HG02759 (cell line): ENCODE results near the gene AKR7A2.
"Not testable (repeated sequence)": the region's sequence is repeated elsewhere in the genome, so short reads cannot be mapped to it uniquely, and the experiment has no call there.

Experiments used
- ATAC-seq: cut with Tn5 transposase; IDR thresholded peaks from one replicate; pipeline ENCODE4 v1.9.1; 2021; ENCODE audit warnings: mild to moderate bottlenecking, moderate library complexity; ENCODE audit not compliant: unreplicated experiment

The AKR7A2 gene

DNA sequence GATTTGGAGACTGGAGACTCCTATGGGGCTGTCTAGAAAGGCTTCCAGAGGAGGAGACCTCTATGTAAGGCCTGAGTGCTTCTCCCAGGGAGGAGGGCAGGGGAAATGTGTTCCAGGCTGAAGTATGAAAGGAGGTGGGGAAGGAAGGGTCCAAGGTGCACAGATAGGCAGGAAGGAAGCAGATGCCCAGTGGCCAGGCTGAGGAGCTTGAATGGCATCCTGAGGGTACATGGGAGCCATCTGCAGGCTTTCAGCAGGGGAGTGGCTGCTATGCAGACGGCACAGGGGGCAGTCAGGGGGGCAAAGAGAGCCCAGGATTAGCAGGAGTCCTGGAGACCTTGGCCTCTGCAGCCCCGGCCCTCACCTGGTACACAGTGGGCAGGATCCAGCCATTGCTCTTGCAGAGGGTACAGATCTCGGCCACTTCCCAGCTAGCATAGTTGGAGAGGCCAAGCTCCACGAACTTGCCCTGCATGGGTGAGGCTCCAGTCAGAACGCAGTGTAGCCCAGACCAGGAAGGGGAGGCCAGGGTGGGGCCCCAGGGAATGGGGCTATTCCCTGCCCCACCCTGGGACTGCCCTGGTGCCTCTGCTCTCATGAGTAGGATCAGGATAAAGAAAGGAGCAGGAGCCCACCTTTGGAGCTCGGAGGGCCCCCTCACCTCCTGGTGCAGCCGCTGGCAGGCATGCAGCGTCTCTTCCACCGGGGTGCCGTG, 4.0 kb downstream of the AKR7A2 start:
- ATAC-seq: no peak

DNA sequence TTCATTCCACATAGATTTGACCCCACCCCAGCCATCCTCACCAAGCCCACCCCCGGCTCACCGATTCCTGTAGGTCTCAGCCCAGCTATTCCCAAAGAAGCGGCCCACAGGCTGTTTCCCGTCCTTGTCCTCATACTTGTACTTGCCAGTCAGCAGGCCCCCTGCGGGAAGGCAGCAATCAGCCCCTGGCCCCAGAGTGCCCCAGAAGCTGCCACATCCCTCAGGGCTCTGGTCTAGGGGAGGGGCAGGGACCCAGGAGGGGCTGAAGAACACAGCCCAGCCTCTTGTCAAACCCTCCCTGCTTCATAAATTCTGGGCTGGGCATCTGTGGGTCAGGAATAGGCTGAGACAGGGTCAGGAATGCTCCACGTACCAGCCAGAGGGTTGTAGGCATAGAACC, 5.0 kb downstream of the AKR7A2 start:
- ATAC-seq: no peak

DNA sequence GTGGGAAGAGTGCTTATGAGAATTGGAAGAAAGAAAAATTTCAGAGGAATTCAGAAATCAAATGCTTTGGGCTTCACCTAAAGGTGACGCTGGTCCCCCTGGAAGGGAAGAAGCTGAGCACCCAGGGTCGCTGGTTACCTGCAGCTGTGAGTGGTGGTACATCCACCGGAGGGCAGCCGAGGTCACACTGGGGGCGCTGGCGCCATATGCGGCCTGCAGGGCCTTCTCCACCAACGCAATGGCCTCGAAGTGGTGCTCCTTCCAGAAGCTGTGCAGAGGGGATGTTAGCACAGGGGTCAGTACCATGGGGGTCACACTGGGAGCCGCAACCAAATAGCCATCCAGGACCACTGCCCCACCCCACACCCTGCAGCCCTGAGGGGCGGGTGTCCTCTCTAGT, 6.1 kb downstream of the AKR7A2 start:
- no peak for ATAC-seq

DNA sequence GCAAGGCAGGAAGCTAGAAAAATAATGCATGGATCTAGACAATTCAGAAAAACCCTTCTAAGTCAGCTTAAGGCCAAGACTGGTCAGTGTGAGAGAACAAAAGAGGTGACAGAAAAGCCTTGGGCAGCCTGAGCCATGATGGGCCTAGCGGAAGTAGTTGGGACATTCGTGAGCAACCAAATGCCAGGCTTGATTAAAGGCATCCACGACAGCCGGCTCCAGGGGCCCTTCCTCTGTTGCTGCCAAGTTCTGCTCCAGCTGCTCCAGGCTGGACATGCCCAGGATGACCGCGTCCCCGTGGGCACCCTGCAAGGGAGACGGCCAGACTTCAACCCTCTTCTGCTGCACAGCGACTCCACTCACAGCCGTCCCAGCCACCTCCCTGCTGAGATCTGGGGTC, 7.9 kb downstream of the AKR7A2 start:
- ATAC-seq: not testable (repeated sequence)

DNA sequence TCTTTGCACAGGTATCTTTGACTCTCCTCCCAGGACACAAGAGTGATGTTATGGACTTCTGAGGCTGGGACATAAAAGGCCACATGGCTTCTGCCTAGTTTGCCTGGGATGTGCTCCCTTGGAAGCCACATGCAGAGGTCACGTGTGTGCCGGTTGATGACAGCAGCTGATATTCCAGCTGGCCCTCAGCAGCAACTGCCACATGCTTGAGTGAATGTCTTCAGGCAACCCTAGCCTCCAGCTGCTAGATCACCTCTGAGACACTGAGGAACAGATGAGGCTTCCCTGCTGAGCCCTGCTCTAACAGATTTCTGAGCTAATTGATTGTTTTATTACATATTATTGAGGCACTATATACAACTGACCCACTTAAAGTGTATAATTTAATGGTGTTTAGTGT, 11.7 kb downstream of the AKR7A2 start:
- no peak for ATAC-seq

DNA sequence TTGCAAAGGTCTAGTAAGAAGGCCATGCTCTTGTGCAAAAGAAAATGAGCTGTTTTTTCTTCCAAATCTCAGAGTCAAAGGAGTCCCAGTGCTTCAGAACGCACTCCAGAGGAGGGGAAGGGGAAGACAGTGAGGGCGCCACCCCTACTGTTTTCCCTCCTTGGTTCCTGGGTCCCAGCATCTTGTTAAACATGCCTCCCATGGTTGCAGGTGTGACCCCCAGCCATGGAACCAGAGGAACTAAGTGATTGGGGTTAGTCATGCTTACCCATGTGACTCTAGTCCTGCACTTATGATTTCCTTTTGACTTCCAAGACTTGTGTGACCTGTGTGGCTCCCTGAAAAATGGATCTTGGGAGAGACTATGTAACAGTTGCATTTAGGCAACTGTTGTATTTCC, 17.3 kb downstream of the AKR7A2 start:
- ATAC-seq: no peak

DNA sequence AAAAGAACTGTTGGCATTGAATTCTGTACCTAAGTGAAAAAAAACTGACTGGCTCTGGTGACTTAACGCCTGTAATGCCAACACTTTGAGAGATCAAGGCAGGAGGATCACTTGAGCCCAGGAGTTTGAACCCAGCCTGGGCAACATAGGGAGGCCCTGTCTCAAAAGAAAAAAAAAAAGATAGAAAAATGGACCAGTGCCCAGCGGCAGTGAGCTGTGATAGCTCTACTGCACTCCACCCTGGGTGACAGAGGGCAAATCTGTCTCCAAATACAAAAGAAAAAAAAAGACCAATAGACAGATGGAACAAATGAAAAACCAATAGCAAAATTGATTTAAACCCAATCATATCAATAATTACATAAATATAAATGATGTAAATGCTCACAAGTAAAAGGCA, 22.7 kb downstream of the AKR7A2 start:
- ATAC-seq: no peak

DNA sequence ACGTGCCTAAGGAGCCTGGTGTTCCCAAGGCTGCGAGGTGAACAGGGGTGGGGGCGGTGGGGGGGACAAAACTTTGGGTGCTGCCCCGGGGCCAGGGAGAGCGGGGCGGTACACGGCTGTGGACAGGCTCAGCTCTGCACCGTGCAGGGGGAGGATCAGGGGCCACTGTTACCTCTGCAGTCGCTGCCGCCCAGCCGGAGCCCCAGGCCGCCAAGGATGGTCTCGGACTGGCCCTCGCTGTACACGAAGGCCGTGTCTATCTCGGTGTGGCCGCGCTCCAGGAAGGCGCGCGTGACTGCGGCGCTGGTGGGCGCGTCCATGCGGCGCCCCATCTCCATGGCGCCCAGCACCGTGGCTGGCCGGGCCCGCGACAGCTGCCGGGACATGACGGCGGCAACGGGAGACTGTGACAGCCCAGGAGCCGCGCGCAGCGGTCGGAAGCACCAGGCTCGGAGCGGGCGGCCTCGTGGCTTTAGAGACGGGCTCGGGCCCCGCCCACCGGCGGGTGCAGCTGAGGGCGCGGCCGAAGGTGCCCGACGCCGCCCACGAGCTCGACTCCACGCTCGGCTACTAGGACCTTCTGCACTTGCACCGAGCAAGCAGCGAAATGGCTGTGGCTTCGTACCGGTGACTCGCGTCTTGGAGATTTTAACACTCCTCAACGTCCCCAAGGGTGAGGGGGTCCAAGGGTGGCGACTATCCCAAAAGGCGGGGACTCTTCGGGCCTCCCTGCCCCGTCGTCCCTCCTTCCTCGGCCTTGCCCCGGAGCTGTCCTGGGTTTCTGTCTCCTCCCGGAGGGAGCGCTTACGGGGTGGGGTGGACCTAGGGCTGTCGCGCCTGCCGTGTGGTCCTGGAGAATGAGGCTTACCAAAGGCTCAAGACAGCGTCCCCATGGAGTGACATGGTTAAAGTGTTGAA, 23.4 kb downstream of the AKR7A2 start, which contains the start of gene AKR7A3:
TSS of gene AKR7A3 (minus strand) at position 447 of the 918 bp plus-strand sequence. CDS start at position 386, 61 bp downstream.
- ATAC-seq: not testable (repeated sequence)

DNA sequence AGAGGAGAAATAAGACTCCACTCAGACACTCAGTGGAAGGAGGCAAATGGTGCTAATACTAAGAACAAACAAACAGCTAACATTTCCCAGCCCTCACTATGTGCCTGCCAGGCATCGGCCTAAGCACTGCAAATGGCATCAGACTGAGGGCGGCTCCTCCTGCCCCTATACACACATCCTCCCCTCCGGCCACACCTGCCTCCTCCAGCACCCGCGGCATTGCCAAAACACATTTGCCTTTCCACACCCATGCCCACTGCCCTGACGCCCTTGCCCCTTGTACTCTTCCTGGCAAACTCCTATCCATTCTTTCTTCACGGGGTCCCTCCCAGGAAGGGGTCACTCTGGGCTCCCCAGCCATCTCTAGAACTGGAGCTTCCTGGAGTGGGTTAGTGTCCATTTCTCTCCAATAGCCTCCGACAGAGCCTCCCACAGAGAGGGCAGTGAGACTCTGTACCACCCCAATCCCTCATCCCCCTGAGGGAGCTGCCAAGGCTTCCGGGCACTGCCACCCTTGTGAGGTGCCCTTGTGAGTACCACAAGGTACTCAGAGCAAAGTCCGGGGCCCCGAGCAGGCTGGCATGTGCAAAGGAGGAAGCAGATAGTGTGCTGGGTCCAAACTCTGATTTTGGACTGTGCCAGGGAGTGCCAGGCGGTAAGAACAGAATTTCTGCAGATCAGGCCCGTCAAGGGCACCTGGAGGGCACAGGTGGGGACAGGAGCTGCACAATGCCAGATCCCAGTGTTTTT, 24.3 kb downstream of the AKR7A2 start:
- no peak for ATAC-seq

DNA sequence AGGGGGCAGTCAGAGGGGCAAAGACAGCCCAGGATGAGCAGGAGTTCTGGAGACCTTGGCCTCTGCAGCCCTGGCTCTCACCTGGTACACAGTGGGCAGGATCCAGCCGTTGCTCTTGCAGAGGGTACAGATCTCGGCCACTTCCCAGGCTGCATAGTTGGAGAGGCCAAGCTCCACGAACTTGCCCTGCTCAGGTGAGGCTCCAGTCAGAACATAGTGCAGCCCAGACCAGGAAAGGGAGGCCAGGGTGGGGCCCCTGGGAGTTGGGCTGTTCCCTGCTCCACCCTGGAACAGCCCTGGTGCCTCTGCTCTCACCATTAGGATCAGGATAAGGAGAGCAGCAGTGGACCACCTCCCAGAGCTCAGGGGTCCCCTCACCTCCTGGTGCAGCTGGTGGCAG, 26.1 kb downstream of the AKR7A2 start:
- not testable (repeated sequence) for ATAC-seq

DNA sequence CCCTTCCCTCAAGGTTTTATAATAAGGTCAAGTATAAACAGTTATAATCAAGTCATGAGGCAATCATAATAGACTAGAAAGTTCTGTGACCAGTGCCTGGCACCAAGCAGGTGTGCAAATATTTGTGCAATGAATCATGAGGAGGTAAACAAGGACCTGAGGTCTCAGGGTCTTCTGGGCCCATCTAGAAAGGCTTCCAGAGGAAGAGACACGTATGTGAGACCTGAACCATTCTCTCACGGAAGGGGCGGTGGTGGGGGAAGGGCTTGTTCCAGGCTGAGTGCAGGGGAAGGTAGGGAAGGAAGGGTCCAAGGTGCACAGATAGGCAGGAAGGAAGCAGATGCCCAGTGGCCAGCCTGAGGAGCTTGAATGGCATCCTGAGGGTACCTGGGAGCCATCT, 26.6 kb downstream of the AKR7A2 start:
- not testable (repeated sequence) for ATAC-seq

DNA sequence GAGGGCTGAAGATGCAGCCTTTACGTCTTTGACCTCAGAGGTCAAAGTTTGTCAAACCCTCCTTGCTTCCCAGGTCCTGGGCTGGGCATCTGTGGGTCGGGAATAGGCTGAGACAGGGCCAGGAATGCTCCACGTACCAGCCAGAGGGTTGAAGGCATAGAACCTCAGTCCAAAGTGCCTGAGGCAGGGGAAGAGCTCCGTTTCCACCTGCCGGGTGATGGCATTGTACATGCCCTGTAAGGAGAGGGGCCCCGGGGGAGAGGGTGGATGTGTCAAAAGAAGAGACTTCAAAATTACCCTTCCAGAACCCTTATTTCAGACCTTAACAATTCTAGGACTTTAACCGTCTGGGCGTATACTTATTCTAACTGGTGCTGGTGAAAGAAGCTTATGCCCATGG, 27.1 kb downstream of the AKR7A2 start:
- ATAC-seq: no peak

DNA sequence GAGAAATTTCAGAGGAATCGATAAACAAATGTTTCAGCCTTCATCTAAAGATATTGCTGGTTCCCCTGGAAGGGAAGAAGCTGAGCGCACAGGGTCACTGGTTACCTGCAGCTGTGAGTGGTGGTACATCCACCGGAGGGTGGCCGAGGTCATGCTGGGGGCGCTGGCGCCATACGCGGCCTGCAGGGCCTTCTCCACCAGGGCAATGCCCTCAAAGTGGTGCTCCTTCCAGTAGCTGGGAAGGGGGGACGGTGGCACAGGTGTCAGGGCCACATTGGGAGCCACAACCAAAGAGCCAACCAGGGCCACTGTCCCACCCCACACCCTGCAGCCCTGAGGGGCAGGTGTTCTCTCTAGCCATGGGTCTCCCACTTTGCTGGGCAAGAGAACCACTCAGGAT, 28.1 kb downstream of the AKR7A2 start:
- ATAC-seq: no peak

DNA sequence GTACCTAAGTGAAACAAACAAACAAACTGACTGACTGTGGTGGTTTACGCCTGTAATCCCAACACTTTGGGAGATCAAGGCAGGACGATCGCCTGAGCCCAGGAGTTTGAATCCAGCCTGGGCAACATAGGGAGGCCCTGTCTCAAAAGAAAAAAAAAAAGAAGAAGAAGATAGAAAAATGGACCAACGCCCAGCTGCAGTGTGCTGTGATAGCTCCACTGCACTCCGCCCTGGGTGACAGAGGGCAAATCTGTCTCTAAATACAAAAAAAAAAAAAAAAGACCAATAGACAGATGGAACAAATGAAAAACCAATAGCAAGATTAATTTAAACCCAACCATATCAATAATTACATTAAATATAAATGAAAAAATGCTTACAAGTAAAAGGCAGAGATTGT, 37.3 kb downstream of the AKR7A2 start:
- ATAC-seq: no peak

DNA sequence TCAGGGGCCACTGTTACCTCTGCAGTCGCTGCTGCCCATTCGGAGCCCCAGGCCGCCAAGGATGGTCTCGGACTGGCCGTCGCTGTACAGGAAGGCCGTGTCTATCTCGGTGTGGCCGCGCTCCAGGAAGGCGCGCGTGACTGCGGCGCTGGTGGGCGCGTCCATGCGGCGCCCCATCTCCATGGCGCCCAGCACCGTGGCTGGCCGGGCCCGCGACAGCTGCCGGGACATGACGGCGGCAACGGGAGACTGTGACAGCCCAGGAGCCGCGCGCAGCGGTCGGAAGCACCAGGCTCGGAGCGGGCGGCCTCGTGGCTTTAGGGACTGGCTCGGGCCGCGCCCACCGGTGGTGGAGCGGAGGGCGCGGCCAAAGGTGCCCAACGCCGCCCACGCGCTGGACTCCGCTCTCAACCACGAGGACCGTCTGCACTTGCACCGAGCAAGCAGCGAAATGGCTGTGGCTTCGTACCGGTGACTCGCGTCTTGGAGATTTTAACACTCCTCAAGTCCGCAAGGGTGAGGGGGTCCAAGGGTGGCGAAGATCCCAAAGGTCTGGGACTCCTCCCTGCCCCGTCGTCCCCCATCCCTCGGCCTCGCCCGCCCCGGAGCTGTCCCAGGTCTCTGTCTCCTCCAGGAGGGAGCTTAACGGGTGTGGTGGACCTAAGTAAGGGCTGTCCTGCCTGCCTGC, 38.0 kb downstream of the AKR7A2 start:
- not testable (repeated sequence) for ATAC-seq

DNA sequence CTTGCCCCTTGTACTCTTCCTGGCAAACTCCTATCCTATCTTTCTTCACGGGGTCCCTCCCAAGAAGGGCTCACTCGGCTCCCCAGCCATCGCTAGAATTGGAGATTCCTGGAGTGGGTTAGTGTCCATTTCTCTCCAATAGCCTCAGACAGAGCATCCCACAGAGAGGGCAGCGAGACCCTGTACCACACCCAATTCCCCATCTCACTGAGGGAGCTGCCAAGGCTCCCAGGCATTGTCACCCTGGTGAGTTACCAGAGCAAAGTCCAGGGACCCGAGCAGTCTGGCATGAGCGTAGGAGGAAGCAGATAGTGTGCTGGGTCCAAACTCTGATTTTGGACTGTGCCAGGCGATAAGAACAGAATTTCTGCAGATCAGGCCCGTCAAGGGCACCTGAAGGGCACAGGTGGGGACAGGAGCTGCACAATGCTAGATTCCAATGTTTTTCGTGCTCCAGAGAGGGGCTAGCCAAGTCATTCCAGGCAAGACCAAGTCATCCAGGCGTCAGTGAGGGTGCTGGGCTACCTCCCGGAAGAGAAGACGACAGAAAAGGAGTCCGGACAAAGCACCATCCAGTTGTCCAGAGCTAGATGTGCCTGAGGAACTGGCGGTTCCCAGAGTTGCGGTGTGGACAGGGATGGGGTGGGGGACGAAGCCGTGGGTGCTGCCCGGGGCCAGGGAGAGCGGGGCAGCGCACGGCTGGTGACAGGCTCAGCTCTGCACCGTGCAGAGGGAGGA, 38.7 kb downstream of the AKR7A2 start:
- ATAC-seq: no peak

DNA sequence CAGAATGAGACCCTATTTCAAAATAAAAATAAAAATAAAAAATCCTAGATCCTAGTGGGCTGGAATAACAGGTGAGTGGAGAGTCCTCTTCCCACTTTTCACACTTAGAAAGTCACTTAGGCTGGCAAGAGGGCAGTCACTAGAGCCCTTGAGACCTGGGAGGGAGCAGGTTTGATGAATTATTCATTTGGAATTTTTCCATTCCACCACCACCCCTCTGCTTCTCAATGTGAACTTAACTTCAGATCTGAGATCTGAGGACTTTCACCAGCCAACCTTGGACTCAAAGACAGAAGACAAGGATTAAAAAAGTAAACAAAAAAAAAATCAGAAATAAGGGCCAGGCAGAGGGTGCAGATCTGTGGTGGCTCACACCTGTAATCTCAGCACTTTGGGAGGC, 39.9 kb downstream of the AKR7A2 start:
- no peak for ATAC-seq

DNA sequence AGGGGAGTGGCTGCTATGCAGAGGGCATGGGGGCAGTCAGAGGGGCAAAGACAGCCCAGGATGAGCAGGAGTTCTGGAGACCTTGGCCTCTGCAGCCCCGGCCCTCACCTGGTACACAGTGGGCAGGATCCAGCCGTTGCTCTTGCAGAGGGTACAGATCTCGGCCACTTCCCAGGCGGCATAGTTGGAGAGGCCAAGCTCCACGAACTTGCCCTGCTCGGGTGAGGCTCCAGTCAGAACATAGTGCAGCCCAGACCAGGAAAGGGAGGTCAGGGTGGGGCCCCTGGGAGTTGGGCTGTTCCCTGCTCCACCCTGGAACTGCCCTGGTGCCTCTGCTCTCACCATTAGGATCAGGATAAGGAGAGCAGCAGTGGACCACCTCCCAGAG, 41.6 kb downstream of the AKR7A2 start:
- ATAC-seq: not testable (repeated sequence)

DNA sequence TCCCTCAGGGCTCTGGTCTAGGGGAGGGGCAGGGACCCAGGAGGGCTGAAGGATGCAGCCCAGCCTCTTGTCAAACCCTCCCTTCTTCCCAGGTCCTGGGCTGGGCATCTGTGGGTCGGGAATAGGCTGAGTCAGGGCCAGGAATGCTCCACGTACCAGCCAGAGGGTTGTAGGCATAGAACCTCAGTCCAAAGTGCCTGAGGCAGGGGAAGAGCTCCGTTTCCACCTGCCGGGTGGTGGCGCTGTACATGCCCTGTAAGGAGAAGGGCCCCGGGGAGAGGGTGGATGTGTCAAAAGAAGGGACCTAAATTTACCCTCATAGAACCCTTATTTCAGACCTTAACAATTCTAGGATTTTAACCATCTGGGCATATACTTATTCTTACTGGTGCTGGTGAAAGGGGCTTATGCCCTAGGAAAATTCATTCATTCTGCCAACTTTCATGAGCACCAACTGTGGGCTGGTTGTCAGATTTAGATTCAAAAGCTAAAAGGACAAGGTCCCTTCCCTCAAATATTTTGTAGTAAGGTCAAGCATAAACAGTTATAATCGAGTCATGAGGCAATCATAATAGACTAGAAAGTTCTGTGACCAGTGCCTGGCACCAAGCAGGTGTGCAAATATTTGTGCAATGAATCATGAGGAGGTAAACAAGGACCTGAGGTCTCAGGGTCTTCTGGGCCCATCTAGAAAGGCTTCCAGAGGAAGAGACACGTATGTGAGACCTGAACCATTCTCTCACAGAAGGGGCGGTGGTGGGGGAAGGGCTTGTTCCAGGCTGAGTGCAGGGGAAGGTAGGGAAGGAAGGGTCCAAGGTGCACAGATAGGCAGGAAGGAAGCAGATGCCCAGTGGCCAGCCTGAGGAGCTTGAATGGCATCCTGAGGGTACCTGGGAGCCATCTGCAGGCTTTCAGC, 42.3 kb downstream of the AKR7A2 start:
- not testable (repeated sequence) for ATAC-seq
